Mucosa of stomach (tissue), 1 donor: ENCODE measurements around the gene SLC17A2.

Source experiments
- H3K27me3 ChIP-seq: one replicate; pipeline ENCODE4 v1.7.0; 2013; ENCODE audit warnings: mild to moderate bottlenecking, low read length; ENCODE audit not compliant: control insufficient read depth, insufficient read depth
- H3K36me3 ChIP-seq: one replicate; pipeline ENCODE4 v1.7.0; 2013; ENCODE audit warnings: low read length; ENCODE audit not compliant: control insufficient read depth, insufficient read depth
- H3K4me1 ChIP-seq: one replicate; pipeline ENCODE4 v1.7.0; 2013; ENCODE audit warnings: mild to moderate bottlenecking, low read length; ENCODE audit not compliant: control insufficient read depth, insufficient read depth
- H3K4me3 ChIP-seq: one replicate; pipeline ENCODE4 v1.7.0; 2013; ENCODE audit warnings: low read length
- H3K9ac ChIP-seq: one replicate; pipeline ENCODE4 v1.7.0; 2013; ENCODE audit warnings: mild to moderate bottlenecking, low read length, moderate library complexity
- H3K9me3 ChIP-seq: one replicate; pipeline ENCODE4 v1.7.0; 2013; ENCODE audit warnings: mild to moderate bottlenecking, low read length, moderate library complexity; ENCODE audit not compliant: control insufficient read depth
- donor health status: Pancreatic carcinoma.

The SLC17A2 gene

DNA sequence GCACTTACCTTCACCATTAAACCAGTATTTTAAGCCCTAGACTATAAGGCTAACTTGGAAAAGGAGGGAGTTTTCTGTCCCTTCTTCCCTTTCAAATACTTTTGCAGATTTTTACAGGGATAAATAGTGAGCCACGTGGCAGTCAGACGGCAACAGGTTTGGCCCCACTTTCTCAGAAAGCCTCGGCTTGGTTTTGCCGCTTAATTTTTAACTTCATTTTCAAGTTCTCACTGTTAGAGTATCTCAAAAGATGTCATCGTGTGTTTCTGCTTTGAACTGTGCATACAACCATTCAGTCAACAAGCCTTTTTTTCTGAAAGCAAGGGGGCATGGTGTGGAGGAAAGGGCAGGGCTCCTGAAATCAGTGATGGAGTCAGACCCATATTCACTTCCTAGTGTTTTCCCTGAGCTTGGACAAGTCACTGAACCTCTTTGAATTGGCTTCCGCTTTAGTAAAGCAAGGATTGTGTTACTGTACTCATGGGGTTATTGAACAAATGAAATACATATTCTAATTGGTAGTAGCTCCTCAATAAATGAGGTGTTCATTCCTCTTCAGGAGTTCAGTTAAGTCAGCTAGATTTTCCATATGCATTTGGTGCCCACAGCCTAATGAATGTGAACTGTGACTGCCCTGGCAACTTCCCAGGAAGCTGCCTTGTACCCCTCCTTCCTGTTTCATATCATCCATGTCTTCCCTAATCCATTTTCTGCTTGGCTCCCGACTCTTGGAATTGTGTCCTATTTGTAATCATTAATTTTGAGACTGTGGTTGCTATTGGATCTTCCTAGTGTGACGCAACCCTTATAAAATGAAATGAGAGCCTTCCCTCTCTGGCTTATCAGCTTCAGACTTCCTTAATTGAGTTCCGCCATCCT, at the start of gene SLC17A2:
Gene SLC17A2 (minus strand): TSS at position 160 of the 879 bp plus-strand sequence. CDS start 4,895 bp downstream, outside the sequence.
- Histone ChIP-seq H3K9ac (no peak within 1 kb of the TSS), H3K4me1 (no peaks in the 10 kb centered on the region)

GRCh38 chr6:25975923-25976560, 45.6 kb upstream of the SLC17A2 start:
- H3K36me3 ChIP-seq = peaks cover 7% of the 10 kb centered on the region
- H3K9ac ChIP-seq = no peak overlapping the region
- no peaks in the 10 kb centered on the region for H3K9me3 ChIP-seq
- H3K4me3 ChIP-seq = no peak overlapping the region
- no peaks in the 10 kb centered on the region for H3K27me3 ChIP-seq
- peaks cover 18% of the 10 kb centered on the region for H3K4me1 ChIP-seq

More for the DNA sequence above, at the start of gene SLC17A2:
- no peaks in the 10 kb centered on the region for H3K9me3 ChIP-seq
- no peaks in the 10 kb centered on the region for H3K36me3 ChIP-seq
- H3K4me3 ChIP-seq = no peak within 1 kb of the TSS
- H3K27me3 ChIP-seq = peaks cover 35% of the 10 kb centered on the region

DNA sequence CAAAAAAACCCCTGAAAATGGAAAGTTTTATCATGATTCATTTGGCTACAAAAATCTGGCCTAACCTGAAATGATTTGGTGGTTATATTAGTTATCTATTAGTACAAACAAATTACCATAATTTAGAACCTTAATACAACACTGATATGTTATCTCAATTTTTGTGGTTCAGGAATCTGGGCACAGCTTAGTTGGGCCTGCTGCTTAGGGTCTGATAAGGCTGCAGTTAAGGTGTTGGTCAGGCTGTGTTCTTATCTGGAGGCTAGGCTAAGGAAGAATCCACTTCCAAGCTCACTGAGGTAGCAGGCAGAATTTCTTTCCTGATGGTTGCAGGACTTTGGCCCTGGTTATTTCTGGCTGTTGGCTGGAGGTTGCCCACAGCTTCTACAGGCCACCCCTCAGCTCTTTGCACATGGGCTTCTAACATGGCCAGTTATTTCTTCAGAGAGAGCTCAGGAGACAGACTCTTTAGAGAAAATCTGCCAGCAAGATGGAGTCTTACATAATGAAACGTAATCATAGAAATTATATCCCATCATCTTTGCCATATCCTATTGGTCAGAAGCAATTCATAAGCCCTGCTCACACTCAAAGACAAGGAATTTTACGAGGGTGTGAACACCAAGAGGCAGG, 43.5 kb upstream of the SLC17A2 start:
- no peak overlapping the region for H3K9ac ChIP-seq
- H3K27me3 ChIP-seq = no peaks in the 10 kb centered on the region
- no peaks in the 10 kb centered on the region for H3K9me3 ChIP-seq
- no peak overlapping the region for H3K4me3 ChIP-seq
- peaks cover 7% of the 10 kb centered on the region for H3K36me3 ChIP-seq
- peaks cover 22% of the 10 kb centered on the region for H3K4me1 ChIP-seq

DNA sequence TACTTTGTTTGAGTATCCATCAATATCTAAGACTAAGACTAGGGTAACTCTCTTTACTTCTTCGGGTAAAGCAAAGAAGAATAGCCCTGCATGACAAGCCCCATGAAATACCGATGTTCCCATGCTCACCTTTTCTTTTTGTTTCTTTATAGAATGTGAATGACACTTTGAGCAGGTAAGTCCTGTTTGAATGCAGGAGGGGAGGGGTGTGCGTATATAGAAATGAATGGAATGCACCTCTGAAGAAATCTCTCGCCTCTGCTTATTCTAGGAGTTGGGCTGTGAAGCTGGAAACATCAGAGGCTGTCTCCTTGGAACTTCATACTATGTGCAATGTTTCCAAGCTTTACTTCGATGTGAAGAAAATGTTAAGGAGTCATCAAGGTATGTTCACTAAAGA, 42.4 kb upstream of the SLC17A2 start:
- Histone ChIP-seq H3K36me3 (peaks cover 7% of the 10 kb centered on the region), H3K9ac (no peak overlapping the region), H3K4me3 (no peak overlapping the region), H3K4me1 (peaks cover 22% of the 10 kb centered on the region), H3K27me3 (no peaks in the 10 kb centered on the region), H3K9me3 (no peaks in the 10 kb centered on the region)

- peaks cover 22% of the 10 kb centered on the region for H3K4me1 ChIP-seq
- no peak overlapping the region for H3K9ac ChIP-seq
- H3K36me3 ChIP-seq = peaks cover 7% of the 10 kb centered on the region
- H3K27me3 ChIP-seq = no peaks in the 10 kb centered on the region
- no peaks in the 10 kb centered on the region for H3K9me3 ChIP-seq
- no peak overlapping the region for H3K4me3 ChIP-seq
Measured at GRCh38 chr6:25972128-25972527, 41.6 kb upstream of the SLC17A2 start.

DNA sequence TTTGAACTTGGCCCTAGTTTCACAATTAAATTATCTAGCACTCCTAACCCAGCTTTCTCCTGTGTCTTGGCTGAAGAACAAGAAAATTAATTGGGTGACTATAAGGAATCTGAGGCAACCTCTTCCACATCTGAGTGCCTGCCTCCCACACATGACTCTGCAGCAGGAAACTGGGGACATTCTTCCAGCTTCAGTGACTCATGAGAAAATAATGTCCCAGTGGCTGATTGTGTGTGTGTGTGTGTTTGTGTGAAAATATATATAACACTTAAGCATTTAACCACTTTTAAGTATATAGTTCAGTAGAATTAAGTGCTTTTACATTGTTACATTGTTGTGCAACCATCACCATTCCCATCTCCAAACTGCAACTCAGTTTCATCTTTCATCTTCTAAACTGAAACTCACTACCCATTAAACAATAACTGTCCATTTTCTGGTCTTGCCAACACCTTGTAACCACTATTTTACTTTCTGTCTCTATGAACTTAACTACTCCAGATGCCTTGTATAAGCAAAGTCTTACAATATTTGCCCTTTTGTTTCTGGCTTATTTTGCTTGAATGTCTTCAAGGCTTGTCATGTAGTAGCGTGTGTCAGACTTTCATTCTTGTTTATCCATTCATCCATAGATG, 40.8 kb upstream of the SLC17A2 start:
- no peaks in the 10 kb centered on the region for H3K27me3 ChIP-seq
- H3K36me3 ChIP-seq = peaks cover 7% of the 10 kb centered on the region
- peaks cover 22% of the 10 kb centered on the region for H3K4me1 ChIP-seq
- H3K4me3 ChIP-seq = no peak overlapping the region
- no peaks in the 10 kb centered on the region for H3K9me3 ChIP-seq
- H3K9ac ChIP-seq = no peak overlapping the region

- Histone ChIP-seq H3K36me3 (peaks cover under 1% of the 10 kb centered on the region), H3K27me3 (no peaks in the 10 kb centered on the region), H3K4me1 (peaks cover 16% of the 10 kb centered on the region), H3K9me3 (no peaks in the 10 kb centered on the region), H3K4me3 (no peak overlapping the region), H3K9ac (no peak overlapping the region)
Measured at GRCh38 chr6:25968769-25969168, 38.3 kb upstream of the SLC17A2 start.

DNA sequence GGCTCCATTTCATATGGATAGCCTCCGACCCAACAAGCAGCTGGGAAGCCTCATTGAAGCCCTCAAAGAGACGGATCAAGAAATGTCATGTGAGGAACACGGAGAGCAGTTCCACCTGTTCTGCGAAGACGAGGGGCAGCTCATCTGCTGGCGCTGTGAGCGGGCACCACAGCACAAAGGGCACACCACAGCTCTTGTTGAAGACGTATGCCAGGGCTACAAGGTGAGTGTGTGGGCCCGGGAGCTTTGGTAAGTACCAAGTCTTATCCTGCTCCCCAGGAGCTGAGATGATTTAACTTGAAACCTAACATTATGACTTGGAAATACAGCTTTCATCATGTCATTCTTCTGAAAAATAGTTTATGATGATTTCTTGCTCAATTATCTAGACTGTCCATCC, 36.2 kb upstream of the SLC17A2 start:
- no peaks in the 10 kb centered on the region for H3K36me3 ChIP-seq
- peaks cover 20% of the 10 kb centered on the region for H3K4me1 ChIP-seq
- H3K9ac ChIP-seq = no peak overlapping the region
- H3K4me3 ChIP-seq = no peak overlapping the region
- H3K9me3 ChIP-seq = no peaks in the 10 kb centered on the region
- H3K27me3 ChIP-seq = no peaks in the 10 kb centered on the region

- Histone ChIP-seq H3K4me3 (no peak overlapping the region), H3K36me3 (no peaks in the 10 kb centered on the region), H3K27me3 (no peaks in the 10 kb centered on the region), H3K4me1 (peaks cover 9% of the 10 kb centered on the region), H3K9ac (no peak overlapping the region), H3K9me3 (no peaks in the 10 kb centered on the region)
Measured at GRCh38 chr6:25965058-25965457, 34.6 kb upstream of the SLC17A2 start.

- Histone ChIP-seq H3K9me3 (no peaks in the 10 kb centered on the region), H3K36me3 (no peaks in the 10 kb centered on the region), H3K4me1 (peaks cover 9% of the 10 kb centered on the region), H3K9ac (peak overlapping the region; percentile 49), H3K4me3 (peak overlapping the region; percentile 38), H3K27me3 (no peaks in the 10 kb centered on the region)
Measured at GRCh38 chr6:25963426-25964123, 33.1 kb upstream of the SLC17A2 start.
